H1 (cell line): ENCODE measurements around the gene MITF.

Source experiments
- CEBPB ChIP-seq: IDR thresholded peaks from 2 replicates; pipeline ENCODE4 v1.6.1; 2012; ENCODE audit warnings: low read depth, low read length
- POLR2A ChIP-seq, 2 experiments: IDR thresholded peaks; 1 replicate in 1 of 2; 2 replicates in 1 of 2; pipeline ENCODE4 v1.6.1; 2011; ENCODE audit warnings: low read depth in 2 of 2, low read length in 2 of 2, mild to moderate bottlenecking in 2 of 2; ENCODE audit errors: control extremely low read depth in 1 of 2
- POLR2AphosphoS5 ChIP-seq: IDR thresholded peaks from 2 replicates; pipeline ENCODE4 v1.6.1; 2011; ENCODE audit warnings: low read depth, low read length

- no peak for TF ChIP-seq POLR2A (IDR thresholded peaks at IDR 0.05; ENCODE audit: control extremely low read depth in 1 of 2, low read depth in 2 of 2, low read length in 2 of 2)
- TF ChIP-seq POLR2AphosphoS5, result no peak
- TF ChIP-seq CEBPB, result no peak
These were observed 162.5 kb downstream of the MITF start for GRCh38 chr3:69901802-69902201.
